22Rv1 (cell line): ENCODE measurements around the gene MFSD11.

Experiments used
- ZFX ChIP-seq: fragments of 450-650 bp; IDR thresholded peaks from 2 replicates; pipeline ENCODE4 v1.6.1; 2017; ENCODE audit warnings: antibody characterized with exemption, borderline replicate concordance
- TF ChIP-seq, protein P1 (sequence below): fragments of 450-650 bp; IDR thresholded peaks from 2 replicates; pipeline ENCODE4 v1.5.1; 2017; ENCODE audit warnings: mild to moderate bottlenecking

DNA sequence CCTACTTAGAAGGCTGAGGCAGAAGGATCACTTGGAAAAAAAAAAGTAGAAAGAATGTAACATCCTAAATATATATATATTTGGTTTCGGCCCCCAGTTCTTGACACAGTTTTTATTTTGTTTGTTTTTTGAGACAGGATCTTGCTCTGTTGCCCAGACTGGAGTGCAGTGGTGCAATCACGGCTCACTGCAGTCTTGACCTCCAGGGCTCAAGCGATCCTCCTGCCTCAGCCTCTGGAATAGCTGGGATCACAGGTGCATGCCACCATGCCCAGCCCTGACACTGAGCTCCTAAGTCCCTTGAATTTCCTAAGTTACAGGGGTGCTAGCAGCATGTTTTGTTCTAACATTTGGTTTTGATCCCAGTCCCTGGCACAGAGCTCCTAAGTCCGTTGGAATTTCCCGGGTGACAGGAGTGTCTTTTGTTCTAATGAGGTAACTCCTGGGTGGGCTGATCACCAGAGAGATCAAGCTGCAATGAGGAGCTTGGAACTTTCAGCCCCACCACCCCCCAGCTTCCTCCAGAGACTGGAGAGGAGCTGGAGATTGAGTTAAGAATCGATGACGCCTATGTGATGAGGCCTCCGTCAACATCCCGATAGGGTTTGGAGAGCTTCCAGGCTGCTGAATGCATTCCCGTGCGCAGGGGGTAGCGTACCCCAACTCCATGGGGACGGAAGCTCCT, 47.2 kb upstream of the MFSD11 start:
- TF ChIP-seq, protein P1, sequence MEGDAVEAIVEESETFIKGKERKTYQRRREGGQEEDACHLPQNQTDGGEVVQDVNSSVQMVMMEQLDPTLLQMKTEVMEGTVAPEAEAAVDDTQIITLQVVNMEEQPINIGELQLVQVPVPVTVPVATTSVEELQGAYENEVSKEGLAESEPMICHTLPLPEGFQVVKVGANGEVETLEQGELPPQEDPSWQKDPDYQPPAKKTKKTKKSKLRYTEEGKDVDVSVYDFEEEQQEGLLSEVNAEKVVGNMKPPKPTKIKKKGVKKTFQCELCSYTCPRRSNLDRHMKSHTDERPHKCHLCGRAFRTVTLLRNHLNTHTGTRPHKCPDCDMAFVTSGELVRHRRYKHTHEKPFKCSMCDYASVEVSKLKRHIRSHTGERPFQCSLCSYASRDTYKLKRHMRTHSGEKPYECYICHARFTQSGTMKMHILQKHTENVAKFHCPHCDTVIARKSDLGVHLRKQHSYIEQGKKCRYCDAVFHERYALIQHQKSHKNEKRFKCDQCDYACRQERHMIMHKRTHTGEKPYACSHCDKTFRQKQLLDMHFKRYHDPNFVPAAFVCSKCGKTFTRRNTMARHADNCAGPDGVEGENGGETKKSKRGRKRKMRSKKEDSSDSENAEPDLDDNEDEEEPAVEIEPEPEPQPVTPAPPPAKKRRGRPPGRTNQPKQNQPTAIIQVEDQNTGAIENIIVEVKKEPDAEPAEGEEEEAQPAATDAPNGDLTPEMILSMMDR, result no peak
- no peak for TF ChIP-seq ZFX
